Liver (tissue), 9 donors: ENCODE measurements around the gene SOAT1. TPM values are rescaled to one million over a fixed set of nuclear protein-coding genes. Genes with fewer than 3 reads are reported as not detected.

ENCODE experiments used
- DNase-seq: peaks from one replicate; pipeline ENCODE4 v3.0.0-alpha.2; 2017; ENCODE audit warnings: low spot score
- H3K27ac ChIP-seq, 2 donors: one replicate each; pipeline ENCODE4 v1.7.0; 2013; ENCODE audit warnings: inconsistent platforms in 2 of 2, low read length in 2 of 2, control low read depth in 1 of 2, low read depth in 1 of 2, mild to moderate bottlenecking in 1 of 2
- H3K27me3 ChIP-seq, 4 donors: one replicate each; pipeline versions ENCODE4 v1.6.1 to v1.7.0; 2013; ENCODE audit warnings: low read length in 3 of 4, inconsistent platforms in 1 of 4, mild to moderate bottlenecking in 1 of 4, moderate library complexity in 1 of 4; ENCODE audit not compliant: control insufficient read depth in 4 of 4, insufficient read depth in 4 of 4
- H3K36me3 ChIP-seq, 4 donors: one replicate each; pipeline versions ENCODE4 v1.6.1 to v1.7.0; 2013; ENCODE audit warnings: low read length in 3 of 4, mild to moderate bottlenecking in 3 of 4, low read depth in 1 of 4, moderate library complexity in 1 of 4; ENCODE audit not compliant: control insufficient read depth in 4 of 4, insufficient read depth in 3 of 4
- H3K4me1 ChIP-seq, 4 donors: one replicate each; pipeline versions ENCODE4 v1.6.1 to v1.7.0; 2013; ENCODE audit warnings: low read length in 3 of 4, mild to moderate bottlenecking in 3 of 4, moderate library complexity in 1 of 4; ENCODE audit not compliant: control insufficient read depth in 4 of 4, insufficient read depth in 4 of 4
- H3K4me3 ChIP-seq, 3 donors: one replicate each; pipeline versions ENCODE4 v1.6.1 to v1.7.0; 2013; ENCODE audit warnings: low read length in 3 of 3, control low read depth in 1 of 3, low read depth in 1 of 3, mild to moderate bottlenecking in 1 of 3
- H3K9ac ChIP-seq, 2 donors: one replicate each; pipeline ENCODE4 v1.7.0; 2013; ENCODE audit warnings: low read length in 2 of 2, mild to moderate bottlenecking in 2 of 2, moderate library complexity in 2 of 2, control low read depth in 1 of 2, low read depth in 1 of 2
- H3K9me3 ChIP-seq, 4 donors: one replicate each; pipeline versions ENCODE4 v1.6.1 to v1.7.0; 2013; ENCODE audit warnings: low read length in 3 of 4; ENCODE audit not compliant: control insufficient read depth in 4 of 4
- EGR1 ChIP-seq, 2 donors: IDR thresholded peaks; 2 replicates each; pipeline ENCODE4 v1.6.1; 2016 to 2018; ENCODE audit warnings: antibody characterized with exemption in 2 of 2, low read depth in 2 of 2
- FOXA1 ChIP-seq: IDR thresholded peaks from 2 replicates; pipeline ENCODE4 v1.6.1; 2016; ENCODE audit warnings: antibody characterized with exemption
- FOXA2 ChIP-seq: IDR thresholded peaks from 2 replicates; pipeline ENCODE4 v1.6.1; 2016; ENCODE audit warnings: antibody characterized with exemption
- GABPA ChIP-seq, 2 donors: IDR thresholded peaks in 1 of 2; conservative IDR thresholded peaks in 1 of 2; 2 replicates each; pipeline ENCODE4 v1.6.1; 2016; ENCODE audit warnings: antibody characterized with exemption in 2 of 2, mild to moderate bottlenecking in 1 of 2, moderate library complexity in 1 of 2
- HNF4A ChIP-seq, 2 donors: conservative IDR thresholded peaks; 2 replicates each; pipeline ENCODE4 v1.6.1; 2016; ENCODE audit warnings: antibody characterized with exemption in 2 of 2, mild to moderate bottlenecking in 2 of 2
- HNF4G ChIP-seq: IDR thresholded peaks from 2 replicates; pipeline ENCODE4 v1.6.1; 2016; ENCODE audit warnings: antibody characterized with exemption
- NR2F2 ChIP-seq: IDR thresholded peaks from 2 replicates; pipeline ENCODE4 v1.6.1; 2016; ENCODE audit warnings: antibody characterized with exemption
- RAD21 ChIP-seq, 2 donors: IDR thresholded peaks; 2 replicates each; pipeline ENCODE4 v1.6.1; 2016; ENCODE audit warnings: antibody characterized with exemption in 2 of 2, mild to moderate bottlenecking in 2 of 2
- SP1 ChIP-seq: IDR thresholded peaks from 2 replicates; pipeline ENCODE4 v1.6.1; 2018; ENCODE audit warnings: antibody characterized with exemption, mild to moderate bottlenecking
- TAF1 ChIP-seq: conservative IDR thresholded peaks from 2 replicates; pipeline ENCODE4 v1.6.1; 2016; ENCODE audit warnings: antibody characterized with exemption, mild to moderate bottlenecking
- YY1 ChIP-seq: IDR thresholded peaks from 2 replicates; pipeline ENCODE4 v1.6.1; 2016; ENCODE audit warnings: antibody characterized with exemption, mild to moderate bottlenecking
- WGBS: extraction: QIAGEN DNeasy Blood & Tissue Kit; methylation state at CpG from one replicate; pipeline ENCODE4 v1.1.7; 2013; 5-methylcytosine and 5-hydroxymethylcytosine counted together
- polyA plus RNA-seq, 2 donors: library from polyadenylated mRNA; stranded (reverse) in 1 of 2; unstranded in 1 of 2; fragments of 200-250 nt in 1 of 2; fragments of >200 nt in 1 of 2; fragmentation: Nextera tagmentation in 1 of 2; extraction: Ambion mirVana in 1 of 2; gene quantifications; one replicate each; pipeline versions ENCODE4 v1.2.1 to v1.2.3, GENCODE V29; 2013 to 2015
- total RNA-seq, 2 donors: library from RNA; depleted of rRNA; stranded (reverse); fragments of >200 nt; gene quantifications; one replicate each; pipeline ENCODE4 v1.2.3, GENCODE V29; 2014
- TF ChIP-seq, protein P1 (sequence below): IDR thresholded peaks from 2 replicates; pipeline ENCODE4 v1.6.1; 2016; ENCODE audit warnings: antibody characterized with exemption
- TF ChIP-seq, protein P2 (sequence below): IDR thresholded peaks from 2 replicates; pipeline ENCODE4 v1.6.1; 2016; ENCODE audit warnings: antibody characterized with exemption
- TF ChIP-seq, protein P3 (sequence below): IDR thresholded peaks from 2 replicates; pipeline ENCODE4 v1.6.1; 2016; ENCODE audit warnings: antibody characterized with exemption
- TF ChIP-seq, protein P4 (sequence below): IDR thresholded peaks from 2 replicates; pipeline ENCODE4 v1.6.1; 2016; ENCODE audit warnings: antibody characterized with exemption, mild to moderate bottlenecking
- donor health status: healthy.
- donor health status: healthy.
- donor health status: healthy.
- donor health status: healthy.
- donor health status: healthy.

Gene SOAT1
- total and polyA plus RNA-seq, 4 donors: 4.3 to 14.0 (median 9.3) TPM

DNA sequence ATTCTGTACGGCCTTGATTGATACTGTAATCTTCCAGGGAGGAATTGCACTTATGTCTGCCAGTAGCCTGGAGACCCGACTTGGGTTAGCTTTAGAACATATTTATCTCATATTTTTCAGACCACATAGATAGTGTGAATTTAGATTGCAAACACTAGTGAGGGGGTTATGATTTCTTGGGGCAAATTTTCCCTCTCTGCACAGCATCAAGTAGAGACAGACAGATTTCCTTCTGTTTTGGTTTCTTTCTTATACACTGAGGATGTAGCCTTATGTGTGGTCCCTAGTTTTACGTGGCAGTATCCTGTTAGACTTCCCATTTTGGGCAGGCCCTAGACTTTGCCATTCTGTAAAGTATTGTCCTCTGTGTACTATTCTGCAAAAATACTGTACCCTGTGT lies 29.0 kb downstream of the SOAT1 start:
- no peaks in the 10 kb centered on the region for H3K27me3 ChIP-seq
- DNase-seq: no peak
- H3K36me3 ChIP-seq: peaks cover 0 to 15% (median 2%) of the 10 kb centered on the region in 4 donors
- no peak overlapping the region for H3K27ac ChIP-seq
- 73% methylated on average over 3 of the region's 3 CpGs for WGBS
- H3K9me3 ChIP-seq: no peaks in the 10 kb centered on the region
- H3K4me3 ChIP-seq: no peak overlapping the region
- no peak overlapping the region for H3K9ac ChIP-seq
- H3K4me1 ChIP-seq: no peaks in the 10 kb centered on the region
- TF ChIP-seq HNF4G (no peak), FOXA2 (no peak), HNF4A (conservative IDR thresholded peaks at IDR 0.05) (no peak), FOXA1 (no peak), YY1 (no peak)
- TF ChIP-seq, protein P1, sequence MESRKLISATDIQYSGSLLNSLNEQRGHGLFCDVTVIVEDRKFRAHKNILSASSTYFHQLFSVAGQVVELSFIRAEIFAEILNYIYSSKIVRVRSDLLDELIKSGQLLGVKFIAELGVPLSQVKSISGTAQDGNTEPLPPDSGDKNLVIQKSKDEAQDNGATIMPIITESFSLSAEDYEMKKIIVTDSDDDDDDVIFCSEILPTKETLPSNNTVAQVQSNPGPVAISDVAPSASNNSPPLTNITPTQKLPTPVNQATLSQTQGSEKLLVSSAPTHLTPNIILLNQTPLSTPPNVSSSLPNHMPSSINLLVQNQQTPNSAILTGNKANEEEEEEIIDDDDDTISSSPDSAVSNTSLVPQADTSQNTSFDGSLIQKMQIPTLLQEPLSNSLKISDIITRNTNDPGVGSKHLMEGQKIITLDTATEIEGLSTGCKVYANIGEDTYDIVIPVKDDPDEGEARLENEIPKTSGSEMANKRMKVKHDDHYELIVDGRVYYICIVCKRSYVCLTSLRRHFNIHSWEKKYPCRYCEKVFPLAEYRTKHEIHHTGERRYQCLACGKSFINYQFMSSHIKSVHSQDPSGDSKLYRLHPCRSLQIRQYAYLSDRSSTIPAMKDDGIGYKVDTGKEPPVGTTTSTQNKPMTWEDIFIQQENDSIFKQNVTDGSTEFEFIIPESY: no peak
- TF ChIP-seq, protein P2, sequence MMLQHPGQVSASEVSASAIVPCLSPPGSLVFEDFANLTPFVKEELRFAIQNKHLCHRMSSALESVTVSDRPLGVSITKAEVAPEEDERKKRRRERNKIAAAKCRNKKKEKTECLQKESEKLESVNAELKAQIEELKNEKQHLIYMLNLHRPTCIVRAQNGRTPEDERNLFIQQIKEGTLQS: no peak
- TF ChIP-seq, protein P3, sequence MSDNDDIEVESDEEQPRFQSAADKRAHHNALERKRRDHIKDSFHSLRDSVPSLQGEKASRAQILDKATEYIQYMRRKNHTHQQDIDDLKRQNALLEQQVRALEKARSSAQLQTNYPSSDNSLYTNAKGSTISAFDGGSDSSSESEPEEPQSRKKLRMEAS: no peak

DNA sequence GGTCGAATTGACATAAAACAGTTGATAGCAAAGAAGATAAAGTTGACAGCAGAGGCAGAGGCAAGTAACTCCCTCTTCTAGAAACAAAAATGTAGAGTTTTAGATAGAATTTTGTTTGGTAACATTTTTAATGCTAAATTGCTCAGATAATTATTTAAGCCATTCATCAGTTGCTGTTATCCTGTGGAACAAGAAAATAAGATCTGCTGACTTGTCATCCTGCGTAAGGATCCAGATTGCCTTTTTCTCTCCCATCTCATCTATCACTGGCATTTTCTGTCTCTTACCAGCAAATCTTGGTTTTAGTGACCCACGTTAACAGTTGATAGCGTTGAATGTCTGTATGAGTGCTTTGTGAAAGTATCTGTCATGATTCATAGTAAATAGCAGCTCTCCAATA lies 29.8 kb downstream of the SOAT1 start:
- Histone ChIP-seq H3K36me3 (peaks cover 0 to 15% (median 2%) of the 10 kb centered on the region in 4 donors), H3K27me3 (no peaks in the 10 kb centered on the region), H3K9ac (no peak overlapping the region), H3K9me3 (no peaks in the 10 kb centered on the region), H3K27ac (no peak overlapping the region), H3K4me3 (no peak overlapping the region), H3K4me1 (no peaks in the 10 kb centered on the region)
- DNase-seq: no peak
- TF ChIP-seq FOXA1: no peak
- TF ChIP-seq HNF4G: no peak
- TF ChIP-seq GABPA (IDR thresholded peaks at IDR 0.05 in 1 of 2, conservative IDR thresholded peaks at IDR 0.05 in 1 of 2): no peak
- no peak for TF ChIP-seq NR2F2
- TF ChIP-seq RAD21 (IDR thresholded peaks at IDR 0.05): no peak
- no peak for TF ChIP-seq HNF4A (conservative IDR thresholded peaks at IDR 0.05)
- TF ChIP-seq, protein P4, sequence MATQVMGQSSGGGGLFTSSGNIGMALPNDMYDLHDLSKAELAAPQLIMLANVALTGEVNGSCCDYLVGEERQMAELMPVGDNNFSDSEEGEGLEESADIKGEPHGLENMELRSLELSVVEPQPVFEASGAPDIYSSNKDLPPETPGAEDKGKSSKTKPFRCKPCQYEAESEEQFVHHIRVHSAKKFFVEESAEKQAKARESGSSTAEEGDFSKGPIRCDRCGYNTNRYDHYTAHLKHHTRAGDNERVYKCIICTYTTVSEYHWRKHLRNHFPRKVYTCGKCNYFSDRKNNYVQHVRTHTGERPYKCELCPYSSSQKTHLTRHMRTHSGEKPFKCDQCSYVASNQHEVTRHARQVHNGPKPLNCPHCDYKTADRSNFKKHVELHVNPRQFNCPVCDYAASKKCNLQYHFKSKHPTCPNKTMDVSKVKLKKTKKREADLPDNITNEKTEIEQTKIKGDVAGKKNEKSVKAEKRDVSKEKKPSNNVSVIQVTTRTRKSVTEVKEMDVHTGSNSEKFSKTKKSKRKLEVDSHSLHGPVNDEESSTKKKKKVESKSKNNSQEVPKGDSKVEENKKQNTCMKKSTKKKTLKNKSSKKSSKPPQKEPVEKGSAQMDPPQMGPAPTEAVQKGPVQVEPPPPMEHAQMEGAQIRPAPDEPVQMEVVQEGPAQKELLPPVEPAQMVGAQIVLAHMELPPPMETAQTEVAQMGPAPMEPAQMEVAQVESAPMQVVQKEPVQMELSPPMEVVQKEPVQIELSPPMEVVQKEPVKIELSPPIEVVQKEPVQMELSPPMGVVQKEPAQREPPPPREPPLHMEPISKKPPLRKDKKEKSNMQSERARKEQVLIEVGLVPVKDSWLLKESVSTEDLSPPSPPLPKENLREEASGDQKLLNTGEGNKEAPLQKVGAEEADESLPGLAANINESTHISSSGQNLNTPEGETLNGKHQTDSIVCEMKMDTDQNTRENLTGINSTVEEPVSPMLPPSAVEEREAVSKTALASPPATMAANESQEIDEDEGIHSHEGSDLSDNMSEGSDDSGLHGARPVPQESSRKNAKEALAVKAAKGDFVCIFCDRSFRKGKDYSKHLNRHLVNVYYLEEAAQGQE: no peak
- no peak for TF ChIP-seq EGR1 (IDR thresholded peaks at IDR 0.05; ENCODE audit: low read depth in 2 of 2)
- TF ChIP-seq TAF1: no peak
- TF ChIP-seq SP1: no peak
- TF ChIP-seq, protein P1: no peak
- TF ChIP-seq, protein P3: no peak
- no peak for TF ChIP-seq YY1
- 82% methylated on average over 4 of the region's 4 CpGs for WGBS
